Fibroblast of skin of right biceps (primary cell): ENCODE data around the gene SLC6A3.

ENCODE experiments used
- DNase-seq: peaks from one replicate; pipeline ENCODE4 v3.0.0-alpha.2; 2013

SLC6A3 gene

DNA sequence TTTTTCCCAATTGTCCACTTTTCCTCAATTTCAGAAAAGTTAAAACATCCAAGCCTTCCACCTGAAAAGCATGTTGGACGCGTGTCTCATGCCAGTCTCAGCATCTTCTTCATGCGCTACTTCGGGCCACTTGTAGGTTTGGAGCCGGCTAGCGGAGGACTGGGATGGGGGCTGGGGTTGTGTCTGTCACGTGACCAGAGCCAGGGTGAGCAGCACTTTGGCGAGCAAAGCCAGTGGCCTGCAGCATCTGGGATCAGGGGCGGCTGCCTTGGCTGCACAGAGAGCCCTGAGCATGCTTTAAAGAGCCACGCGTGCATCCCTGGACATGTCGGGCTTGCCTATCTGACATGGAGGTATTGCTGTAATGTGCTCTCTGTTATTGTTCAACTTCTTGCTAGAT lies 41.2 kb downstream of the SLC6A3 start:
- DNase-seq = no peak

DNA sequence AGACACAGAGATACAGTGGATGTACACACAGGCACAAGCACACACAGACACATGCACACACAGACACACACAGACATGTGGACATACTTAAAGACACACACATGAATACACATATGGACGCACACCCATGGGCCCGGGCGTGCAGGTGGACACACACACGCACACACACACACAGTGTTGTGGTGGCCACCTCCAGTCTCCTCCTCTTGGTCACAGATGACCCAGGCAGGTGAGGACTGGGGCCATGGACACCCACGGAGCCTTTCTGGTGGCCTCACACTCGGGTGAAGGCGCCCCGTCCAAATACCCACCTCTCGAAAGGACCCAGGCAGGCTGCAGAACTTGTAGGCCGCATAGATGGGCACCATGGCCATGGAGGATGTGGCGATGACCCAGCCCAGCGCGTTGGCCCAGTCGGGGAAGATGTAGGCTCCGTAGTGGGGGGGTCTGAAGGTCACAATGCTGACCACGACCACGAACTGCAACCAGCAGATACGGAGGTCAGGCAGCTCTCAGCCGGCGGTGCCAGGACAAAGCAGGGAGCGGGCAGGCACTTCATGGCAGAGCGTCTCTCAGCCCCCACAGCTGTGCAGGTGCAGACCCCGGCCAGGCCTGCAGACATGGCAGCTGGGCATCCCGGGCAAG lies 42.5 kb downstream of the SLC6A3 start:
- DNase-seq = no peak

DNA sequence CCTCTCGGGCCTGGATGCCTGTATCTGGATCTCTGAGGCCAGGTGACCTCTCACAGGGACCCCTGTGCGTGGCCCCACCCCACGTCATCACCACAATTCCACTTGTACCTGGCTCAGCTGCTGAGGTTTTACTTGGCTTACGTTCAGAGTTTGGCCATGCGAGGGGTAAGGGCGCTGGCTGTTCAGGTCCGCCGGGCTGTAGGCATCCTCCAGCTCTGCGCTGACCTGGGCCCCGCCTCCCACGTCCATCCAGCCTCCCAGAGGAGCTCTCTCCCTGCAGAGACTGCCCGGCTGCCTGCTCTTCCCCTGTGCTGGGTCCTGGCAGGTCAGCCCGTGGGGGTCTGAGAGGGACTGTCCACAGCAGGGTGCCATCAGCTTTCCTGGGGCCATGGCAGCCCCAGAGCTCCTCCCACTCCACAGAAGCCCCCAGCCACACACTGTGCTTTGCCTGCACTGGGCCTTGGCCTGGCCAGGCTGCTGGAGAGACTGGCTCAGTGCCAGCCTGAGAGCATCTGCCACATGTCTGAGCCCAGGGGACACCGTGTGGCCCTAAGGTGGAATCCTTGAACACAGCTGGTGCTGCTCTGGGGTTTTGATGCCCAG lies 43.6 kb downstream of the SLC6A3 start:
- DNase-seq = no peak

DNA sequence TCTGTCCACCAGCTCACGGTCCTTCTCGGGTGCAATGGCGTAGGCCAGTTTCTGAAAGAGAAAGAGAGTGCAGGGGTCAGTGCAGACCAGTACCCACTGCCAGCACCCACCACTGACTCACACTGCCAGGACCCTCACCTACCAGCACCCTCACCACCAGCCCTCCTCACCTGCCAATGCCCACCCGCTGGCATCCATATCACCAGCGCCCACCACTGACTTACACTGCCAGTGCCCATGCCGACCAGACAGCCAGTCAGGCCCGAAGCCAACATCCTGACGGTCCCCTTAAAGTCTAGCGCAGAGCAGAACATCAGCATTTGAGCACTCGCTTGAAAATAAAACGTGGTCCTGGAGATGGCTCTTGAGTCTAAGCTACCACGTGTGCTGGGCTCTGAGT lies 44.3 kb downstream of the SLC6A3 start:
- no peak for DNase-seq

DNA sequence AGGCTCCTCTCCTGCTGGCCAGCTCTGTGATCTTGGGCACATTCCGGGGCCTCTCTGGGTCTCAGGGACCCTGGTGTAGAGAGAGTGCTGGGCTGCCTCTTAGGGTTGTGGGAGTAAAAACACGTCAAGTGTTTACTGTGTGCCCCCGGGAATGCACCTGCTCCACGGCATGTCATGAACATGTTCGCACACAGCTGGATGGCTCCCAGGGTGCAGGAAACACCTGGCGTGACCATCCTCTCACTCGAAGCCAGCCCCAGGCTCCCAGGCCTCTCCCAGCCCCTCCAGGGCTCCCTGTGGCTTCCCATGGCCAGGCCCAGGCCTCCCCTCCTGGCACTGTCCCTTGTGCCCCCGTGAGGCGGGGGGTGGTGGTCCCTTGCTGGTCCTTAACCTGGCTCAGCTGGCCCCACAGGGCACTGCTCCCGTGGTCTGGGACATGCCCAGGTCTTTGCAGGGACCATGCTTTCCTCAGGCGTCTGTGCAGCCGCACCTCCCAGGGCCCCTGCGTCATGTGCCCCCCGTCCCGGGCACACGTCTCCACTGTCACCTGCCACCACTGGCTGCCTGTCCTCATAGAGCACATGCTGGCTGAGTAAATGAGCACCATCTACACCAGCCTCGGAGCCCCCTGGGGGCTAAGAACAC lies 44.9 kb downstream of the SLC6A3 start:
- no peak for DNase-seq

DNA sequence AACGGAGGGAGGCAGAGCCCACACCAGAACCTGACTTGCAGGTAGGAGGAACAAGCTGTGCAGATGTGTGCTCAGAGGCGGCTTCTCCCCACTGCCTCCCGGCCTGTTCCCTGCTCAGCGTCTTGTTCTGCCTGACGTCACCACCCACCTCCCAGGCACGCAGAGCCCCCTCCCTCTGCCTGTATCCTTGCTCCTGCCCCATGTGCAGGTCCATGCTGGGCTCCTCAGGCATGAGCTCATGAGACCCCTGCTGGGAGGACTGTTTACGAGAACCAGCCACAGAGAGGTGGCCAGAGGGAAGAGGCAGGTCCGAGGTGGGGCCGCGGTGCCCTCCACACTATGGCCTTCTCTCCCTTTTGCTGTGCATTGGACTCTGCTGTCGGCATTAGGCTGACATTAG lies 45.5 kb downstream of the SLC6A3 start:
- DNase-seq = no peak

DNA sequence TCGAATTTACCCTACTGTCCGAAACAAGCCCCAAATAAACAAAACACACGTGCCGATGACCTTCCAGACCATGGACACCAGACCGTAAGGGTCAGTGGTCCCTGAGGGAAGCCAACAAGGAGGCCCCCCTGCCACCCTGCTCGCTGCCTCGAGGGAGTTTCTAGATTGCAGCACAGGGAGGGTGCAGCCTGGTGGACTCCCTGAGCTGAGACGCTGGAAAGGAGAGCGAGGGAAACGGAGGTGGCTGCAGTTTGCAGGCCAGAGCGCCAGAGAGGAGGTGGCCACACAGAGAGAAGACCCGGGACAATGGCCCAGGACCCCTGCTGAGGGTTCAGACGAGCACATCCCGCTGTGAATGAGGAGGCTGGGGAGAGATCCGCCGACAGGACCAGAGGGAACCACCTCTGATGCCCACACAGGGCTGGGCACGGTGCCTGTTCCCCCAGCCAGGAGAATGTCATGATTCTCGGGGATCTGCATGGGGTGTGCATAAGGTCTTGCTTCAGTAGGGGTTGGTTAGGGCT lies 48.9 kb downstream of the SLC6A3 start:
- no peak for DNase-seq

DNA sequence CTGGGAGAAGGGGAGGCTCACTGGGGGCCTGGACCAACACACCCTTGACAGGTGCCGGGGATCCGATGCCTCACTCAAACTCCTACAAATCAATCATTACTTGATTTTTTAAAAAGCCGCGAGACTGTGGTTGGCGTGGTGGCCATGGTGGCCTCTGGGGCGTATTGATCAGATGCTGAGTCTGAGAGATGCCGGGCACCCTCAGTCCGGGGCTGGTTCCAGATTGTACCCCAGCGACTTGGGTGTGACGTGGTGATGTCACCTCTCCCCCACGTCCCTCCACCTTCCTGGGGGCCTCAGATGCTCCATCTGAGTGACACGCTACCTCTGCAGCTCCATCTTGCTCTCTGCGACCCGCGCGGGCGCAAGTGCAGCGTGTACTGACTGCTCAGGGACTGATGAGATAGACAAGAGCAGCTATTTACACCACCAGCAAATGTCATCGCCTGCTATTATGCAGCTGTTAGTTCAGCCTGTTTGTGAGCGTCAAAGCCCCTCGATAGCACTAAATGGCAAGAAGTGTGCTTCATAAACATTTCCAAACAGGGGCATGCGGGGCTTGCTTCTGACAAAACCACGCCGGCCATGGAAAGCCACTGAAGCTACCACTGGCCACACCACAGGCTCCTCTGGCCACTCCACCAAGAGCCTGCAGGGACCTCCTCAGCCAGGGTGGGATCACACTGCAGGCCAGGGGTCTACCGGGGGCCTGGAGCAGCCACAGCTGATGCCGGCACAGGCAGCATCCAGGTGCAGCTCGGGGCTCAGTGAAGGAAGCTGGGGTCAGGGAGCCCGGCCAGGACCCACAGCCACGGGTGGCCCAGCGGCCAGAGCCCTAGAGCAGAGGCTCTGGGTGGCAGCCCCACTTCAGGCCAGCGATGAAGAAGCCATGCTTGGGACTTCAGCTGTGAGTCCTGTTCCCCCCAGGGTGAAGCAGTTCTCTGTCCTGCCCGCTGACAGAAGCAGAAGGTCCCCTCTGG lies 50.1 kb downstream of the SLC6A3 start:
- DNase-seq = no peak

DNA sequence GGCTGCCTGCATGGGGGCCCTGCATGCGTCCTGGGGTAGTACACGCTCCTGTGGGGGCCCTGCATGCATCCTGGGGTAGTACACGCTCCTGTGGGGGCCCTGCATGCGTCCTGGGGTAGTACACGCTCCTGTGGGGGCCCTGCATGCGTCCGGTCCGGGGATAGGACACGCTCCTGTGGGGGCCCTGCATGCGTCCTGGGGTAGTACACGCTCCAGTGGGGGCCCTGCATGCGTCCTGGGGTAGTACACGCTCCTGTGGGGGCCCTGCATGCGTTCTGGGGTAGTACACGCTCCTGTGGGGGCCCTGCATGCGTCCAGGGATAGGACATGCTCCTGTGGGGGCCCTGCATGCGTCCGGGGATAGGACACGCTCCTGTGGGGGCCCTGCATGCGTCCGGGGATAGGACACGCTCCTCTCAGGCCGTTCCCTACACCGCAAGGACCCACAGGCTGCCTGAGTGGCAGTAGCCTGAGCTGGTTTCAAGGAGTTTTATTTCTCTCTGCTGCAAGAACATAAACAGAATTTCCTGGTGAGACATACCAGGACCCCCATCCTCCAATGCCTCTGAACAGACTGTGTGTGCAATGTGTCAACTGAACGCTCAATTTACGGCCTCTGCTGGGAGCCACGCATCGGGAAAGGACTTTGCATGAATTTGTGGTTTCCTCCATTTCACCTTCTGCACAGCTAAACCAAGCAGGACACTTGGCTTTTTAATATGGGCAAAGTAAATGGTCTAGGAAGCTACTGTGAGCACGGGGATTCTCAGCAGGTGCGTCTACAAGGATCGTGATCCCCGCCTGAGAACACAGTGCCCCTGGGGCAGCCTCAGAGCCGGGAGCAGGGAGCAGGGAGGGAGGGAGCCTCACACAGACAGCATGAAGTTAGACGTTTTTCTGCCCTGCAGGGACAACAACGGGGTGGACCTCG lies 51.4 kb downstream of the SLC6A3 start:
- no peak for DNase-seq

DNA sequence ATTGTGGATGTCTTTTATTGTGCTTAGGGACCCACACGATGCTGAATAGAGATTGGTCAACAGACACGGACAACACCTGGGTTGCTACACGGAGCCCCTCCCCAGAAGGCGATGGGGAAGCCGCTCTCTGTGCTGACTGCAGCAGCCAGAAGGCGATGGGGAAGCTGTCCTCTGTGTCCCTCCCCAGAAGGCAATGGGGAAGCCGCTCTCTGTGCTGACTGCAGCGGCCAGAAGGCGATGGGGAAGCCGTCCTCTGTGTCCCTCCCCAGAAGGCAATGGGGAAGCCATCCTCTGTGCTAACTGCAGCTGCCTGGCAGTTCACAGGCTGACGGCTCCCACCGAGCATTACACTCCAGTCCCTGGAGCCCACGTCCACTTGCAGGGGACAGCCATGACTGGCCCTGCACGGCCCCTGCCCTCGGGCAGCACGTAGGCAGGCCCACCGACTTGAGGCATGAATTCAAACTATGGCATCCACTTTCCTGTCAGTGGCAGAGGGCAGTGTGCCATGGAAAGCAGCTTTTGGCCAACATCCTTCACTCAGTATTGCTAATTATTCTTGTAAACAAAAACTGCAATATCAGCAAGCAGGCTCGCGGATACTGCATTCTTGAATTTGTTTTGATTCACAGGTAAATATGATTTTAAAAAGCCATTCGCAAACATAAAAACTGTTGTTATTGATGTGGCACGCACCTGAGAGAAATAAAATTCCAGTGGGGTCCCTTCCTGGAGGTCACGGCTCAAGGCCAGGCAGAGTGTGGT lies 52.3 kb downstream of the SLC6A3 start:
- no peak for DNase-seq

DNA sequence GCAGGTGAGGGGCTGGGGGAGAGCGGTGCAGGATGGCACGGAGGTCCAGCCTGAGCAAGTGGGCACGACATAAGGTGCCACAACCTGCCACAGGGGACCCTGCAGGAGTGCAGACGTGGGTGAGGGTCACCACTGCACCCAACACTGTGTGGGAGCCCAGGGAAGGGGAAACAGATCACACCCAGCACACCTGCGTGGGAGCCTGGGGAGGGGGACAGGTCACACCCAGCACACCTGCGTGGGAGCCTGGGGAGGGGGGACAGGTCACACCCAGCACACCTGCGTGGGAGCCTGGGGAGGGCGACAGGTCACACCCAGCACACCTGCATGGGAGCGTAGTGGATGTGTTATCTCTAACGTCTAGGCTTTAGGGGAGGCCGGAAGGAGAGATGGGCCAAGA lies 53.0 kb downstream of the SLC6A3 start:
- DNase-seq = no peak

DNA sequence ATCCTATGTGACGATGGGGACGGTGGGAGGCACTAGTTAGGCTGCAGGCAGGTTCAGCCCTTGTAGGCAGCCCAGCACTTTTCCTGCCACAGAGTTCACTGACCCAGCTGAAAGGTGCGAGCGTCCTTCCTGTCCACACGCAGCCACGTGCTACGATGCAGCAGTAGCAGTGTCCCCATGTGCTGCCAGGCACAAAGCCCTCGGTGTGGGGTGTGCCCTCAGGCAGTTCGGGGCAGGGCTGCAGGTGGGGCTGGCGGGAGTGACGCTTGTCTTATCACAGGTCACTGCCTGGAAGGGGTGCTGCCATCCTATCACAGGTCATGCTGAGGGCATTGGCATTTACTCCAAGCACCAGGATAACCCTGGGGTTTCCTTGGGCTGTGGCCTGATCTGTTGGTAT lies 53.5 kb downstream of the SLC6A3 start:
- no peak for DNase-seq

DNA sequence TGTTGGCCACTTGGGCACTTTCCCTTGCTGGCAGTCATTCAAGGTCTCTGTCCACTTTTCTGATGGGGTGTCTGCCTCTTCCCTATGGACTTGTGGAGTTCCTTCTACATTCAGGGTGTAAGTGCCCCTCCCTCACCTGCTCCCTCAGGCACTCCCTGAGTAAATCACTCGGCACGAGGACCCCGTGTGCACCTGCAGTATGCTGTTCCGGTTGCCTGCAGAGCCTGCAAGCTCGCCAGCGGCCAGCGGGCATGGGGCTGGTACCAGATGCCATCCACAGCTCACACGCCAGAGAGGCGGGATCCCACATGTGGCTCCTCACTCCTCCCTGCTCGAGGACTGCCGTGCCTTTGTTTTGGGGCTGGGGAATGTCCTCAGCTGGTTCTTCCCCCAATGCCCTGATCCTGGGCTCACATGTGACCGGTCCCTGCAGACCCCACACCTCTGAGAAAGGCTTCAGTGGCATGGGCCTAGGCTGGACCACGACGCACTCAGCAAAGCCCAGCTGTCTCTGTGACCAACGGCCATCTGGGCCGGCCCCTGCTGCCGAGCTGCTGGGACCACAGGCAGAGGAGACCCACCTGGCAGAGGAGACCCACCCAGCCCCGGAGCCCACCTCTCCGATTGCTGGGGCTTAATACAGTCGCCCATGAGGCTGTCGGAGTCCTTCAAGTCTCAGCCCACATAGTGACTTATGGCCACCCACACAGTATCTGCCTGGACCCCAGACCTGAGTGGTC lies 54.2 kb downstream of the SLC6A3 start:
- no peak for DNase-seq

DNA sequence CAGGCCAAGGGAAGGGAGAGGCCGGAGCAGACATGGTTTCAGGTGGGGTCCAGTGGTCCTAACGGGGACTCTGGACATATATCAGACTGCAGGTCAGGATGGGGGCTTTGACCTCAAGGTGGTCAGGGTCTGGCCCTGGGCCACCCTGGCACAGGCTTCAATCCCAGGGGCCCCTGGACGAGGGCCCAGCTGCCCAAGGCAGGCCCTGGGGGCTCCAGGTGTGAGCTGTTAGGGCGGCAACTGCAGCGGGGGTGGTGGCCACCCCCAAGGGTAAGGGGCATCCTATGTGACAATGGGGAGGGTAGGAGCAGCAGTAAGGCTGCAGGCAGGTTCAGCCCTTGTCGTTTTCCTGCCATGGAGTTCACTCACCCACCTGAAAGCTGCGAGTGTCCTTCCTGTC lies 54.9 kb downstream of the SLC6A3 start:
- no peak for DNase-seq

DNA sequence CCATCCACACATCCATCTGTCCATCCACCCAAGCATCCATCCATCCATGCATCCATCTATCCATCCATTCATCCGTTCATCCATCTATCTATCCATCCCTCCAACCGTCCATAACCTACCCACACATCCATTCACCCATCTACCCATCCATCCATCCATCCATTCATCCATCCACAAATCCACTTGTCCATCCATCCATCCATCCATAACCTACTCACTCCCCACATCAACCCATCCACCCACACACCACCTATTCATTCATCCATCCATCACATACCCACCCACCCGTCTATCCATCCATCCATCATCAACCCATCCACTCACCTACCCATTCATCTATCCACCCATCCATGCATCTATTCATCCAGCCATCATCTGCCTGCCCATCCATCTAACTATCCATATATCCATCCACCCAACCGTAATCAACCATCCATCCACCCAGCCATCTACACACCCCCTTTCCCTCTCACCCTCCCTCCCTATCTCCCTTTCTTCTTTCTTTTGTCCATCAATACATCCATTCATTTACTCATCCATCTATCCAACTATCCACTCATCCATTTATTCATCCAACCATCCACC lies 56.8 kb downstream of the SLC6A3 start:
- no peak for DNase-seq

DNA sequence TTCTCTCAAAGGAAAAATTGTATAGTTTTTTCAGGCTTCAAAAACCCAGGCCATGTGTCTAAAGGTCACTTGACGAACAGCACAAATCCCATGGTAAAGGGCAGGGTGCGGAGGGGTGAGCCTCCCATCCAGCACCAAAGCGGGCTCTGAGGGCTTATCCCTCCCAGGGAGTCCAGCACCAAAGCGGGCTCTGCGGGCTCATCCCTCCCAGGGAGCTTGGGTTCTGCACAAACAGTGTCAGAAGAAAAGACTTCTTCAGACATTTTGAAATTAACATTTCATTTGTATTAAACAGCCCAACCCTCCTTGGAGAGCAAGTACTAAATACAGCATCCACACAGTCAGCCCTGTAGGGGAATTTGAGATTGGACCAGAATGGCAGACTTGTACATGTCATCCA lies 57.4 kb downstream of the SLC6A3 start:
- DNase-seq = no peak

DNA sequence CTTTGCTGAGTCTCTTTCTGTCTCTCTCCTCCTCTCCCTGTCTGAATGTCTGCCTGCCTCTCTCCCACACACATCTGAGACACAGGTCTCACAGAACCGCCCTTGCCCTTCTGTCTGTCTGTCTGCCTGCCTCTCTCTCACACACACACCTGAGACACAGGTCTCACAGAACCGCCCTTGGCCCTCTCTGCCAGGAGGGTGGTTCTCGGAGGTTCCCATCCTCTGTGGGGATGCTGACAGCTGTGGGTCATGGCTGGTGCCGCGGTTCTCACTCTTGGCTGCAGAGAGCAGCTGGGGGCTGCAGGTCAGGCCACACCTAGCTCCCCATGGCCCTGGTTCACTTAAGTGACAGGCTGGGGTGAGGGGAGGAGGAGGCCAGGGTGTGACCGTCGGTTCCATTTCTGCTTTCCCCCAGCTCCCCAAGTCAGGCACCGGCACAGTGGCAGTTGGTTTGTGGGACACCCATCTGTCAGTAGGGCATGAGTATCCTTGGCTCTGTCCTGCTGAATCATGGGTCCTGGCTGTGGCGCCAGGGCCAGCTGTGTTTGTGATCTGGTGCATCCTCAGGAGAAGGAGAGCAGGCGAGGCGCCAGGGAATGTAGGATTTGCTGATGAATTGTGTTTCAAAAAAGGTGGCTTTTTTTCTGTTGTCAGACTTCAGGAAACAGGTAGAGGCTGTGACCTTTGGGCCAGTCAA lies 58.0 kb downstream of the SLC6A3 start:
- DNase-seq = no peak

DNA sequence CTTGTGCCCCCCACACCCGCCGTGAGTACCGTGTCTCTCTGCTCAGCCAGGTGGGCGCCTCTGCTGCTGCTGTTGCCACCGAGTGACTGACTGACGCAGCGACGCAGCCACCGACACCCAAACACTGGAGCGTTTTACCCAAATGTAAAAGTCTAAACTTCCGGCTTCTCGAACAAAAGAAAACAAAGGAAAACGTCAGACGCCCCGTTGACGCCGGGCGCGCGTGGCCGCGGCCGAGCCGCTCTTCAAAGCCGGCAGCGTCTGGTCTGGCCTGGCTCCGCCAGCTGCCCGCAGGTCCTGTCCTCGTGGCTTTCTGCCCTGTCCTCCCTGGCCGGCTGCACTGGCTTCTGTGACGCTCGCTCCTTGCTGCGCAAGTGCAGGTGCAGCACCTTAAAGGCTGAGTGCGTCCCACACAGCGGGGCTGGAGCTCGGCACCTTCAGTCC lies 58.9 kb downstream of the SLC6A3 start:
- no peak for DNase-seq
